Astrocyte (in vitro differentiated cells and primary cell): ENCODE data around the gene SPTLC3.

Experiments
- CTCF ChIP-seq: IDR thresholded peaks from 2 replicates; pipeline ENCODE4 v1.5.1; 2011; ENCODE audit warnings: low read depth, mild to moderate bottlenecking, inconsistent platforms, low read length, moderate library complexity; ENCODE audit not compliant: insufficient read depth
- EZH2 ChIP-seq: IDR thresholded peaks from 2 replicates; pipeline ENCODE4 v1.6.1; 2012; ENCODE audit warnings: mild to moderate bottlenecking, low read length, inconsistent platforms; ENCODE audit not compliant: insufficient read depth

- TF ChIP-seq CTCF = no peak
- no peak for TF ChIP-seq EZH2
Observed at GRCh38 chr20:13035399-13036152, 26.8 kb downstream of the SPTLC3 start.
